A549 (cell line): ENCODE data around the gene ZGLP1. TPM values are rescaled to one million over a fixed set of nuclear protein-coding genes. Genes with fewer than 3 reads are reported as not detected.

Experiments used
- ATAC-seq, 2 experiments: fragments of 200-7000 bp in 1 of 2; fragments of >200 bp in 1 of 2; cut with Nextera tagmentation in 1 of 2; cut with Tn5 transposase in 1 of 2; 3 replicates each; pipeline versions ENCODE4 v1.8.0 to v1.9.1; 2018 to 2020; ENCODE audit warnings: mild to moderate bottlenecking in 1 of 2, moderate library complexity in 1 of 2
- CTCF ChIA-PET: fragments of 300-600 bp; sonication (Branson Sonifier 250); formaldehyde crosslinking; extraction: SDS; loops from one replicate; lab custom pipeline; 2021; ENCODE audit warnings: antibody characterized with exemption, inconsistent platforms; lab: Yijun Ruan, JAX
- POLR2A ChIA-PET: fragments of 350-600 bp; formaldehyde crosslinking; extraction: SDS; loops from one replicate; lab custom pipeline; 2021; ENCODE audit warnings: antibody characterized with exemption, inconsistent platforms; lab: Yijun Ruan, JAX
- DNase-seq, 2 experiments: peaks; one replicate each; pipeline versions ENCODE4 v3.0.0 to v3.0.0-alpha.2; 2011 to 2016; ENCODE audit warnings: low read depth in 1 of 2, low spot score in 1 of 2
- FAIRE-seq: peaks from 2 replicates; lab custom pipeline; 2011; peaks lifted over from hg19 to GRCh38; lab: Jason Lieb, UNC
- H3K27ac ChIP-seq, 2 experiments: fragments of >200 bp; sonication (Bioruptor Twin); formaldehyde crosslinking; 3 replicates each; pipeline ENCODE4 v1.5.1; 2016 to 2017
- H3K4me1 ChIP-seq: fragments of >200 bp; sonication (Bioruptor Twin); formaldehyde crosslinking; 3 replicates; pipeline ENCODE4 v1.6.1; 2016
- H3K4me2 ChIP-seq: fragments of >200 bp; sonication (Bioruptor Twin); formaldehyde crosslinking; 3 replicates; pipeline ENCODE4 v1.6.1; 2016
- H3K4me3 ChIP-seq: fragments of >200 bp; sonication (Bioruptor Twin); formaldehyde crosslinking; 3 replicates; pipeline ENCODE4 v1.5.1; 2016
- H3K9me3 ChIP-seq: fragments of >200 bp; sonication (Bioruptor Twin); formaldehyde crosslinking; 3 replicates; pipeline ENCODE4 v1.6.1; 2016
- BCL3 ChIP-seq: fragments of >200 bp; sonication (Bioruptor Twin); formaldehyde crosslinking; IDR thresholded peaks from 3 replicates; pipeline ENCODE4 v1.6.1; 2016
- CBX2 ChIP-seq: fragments of 200-600 bp; sonication (generic); IDR thresholded peaks from 2 replicates; pipeline ENCODE4 v1.6.1; 2016; ENCODE audit warnings: low read depth, mild to moderate bottlenecking, borderline replicate concordance
- CBX8 ChIP-seq: fragments of 200-600 bp; sonication (generic); IDR thresholded peaks from 2 replicates; pipeline ENCODE4 v1.6.1; 2016
- EHF ChIP-seq: fragments of 250-450 bp; sonication (Bioruptor Pico); IDR thresholded peaks from 2 replicates; pipeline ENCODE4 v1.5.0; 2020; ENCODE audit warnings: mild to moderate bottlenecking
- ELK1 ChIP-seq: fragments of 150-350 bp; IDR thresholded peaks from 2 replicates; pipeline ENCODE4 v1.6.1; 2014; ENCODE audit warnings: low read depth, mild to moderate bottlenecking, low read length
- EP300 ChIP-seq, 2 experiments: fragments of >200 bp; sonication (Bioruptor Twin); formaldehyde crosslinking; IDR thresholded peaks; 2 replicates in 1 of 2; 3 replicates in 1 of 2; pipeline ENCODE4 v1.6.1; 2016 to 2017
- ESRRA ChIP-seq: fragments of 150-350 bp; IDR thresholded peaks from 2 replicates; pipeline ENCODE4 v1.6.1; 2014; ENCODE audit warnings: mild to moderate bottlenecking, low read length, borderline replicate concordance
- HEYL ChIP-seq: fragments of 250-450 bp; sonication (Bioruptor Pico); IDR thresholded peaks from 2 replicates; pipeline ENCODE4 v1.8.0; 2021; ENCODE audit warnings: mild to moderate bottlenecking, moderate library complexity
- HOXA7 ChIP-seq: fragments of 250-450 bp; sonication (Bioruptor Pico); IDR thresholded peaks from 2 replicates; pipeline ENCODE4 v1.5.0; 2020; ENCODE audit warnings: mild to moderate bottlenecking, moderate library complexity
- HOXB5 ChIP-seq: fragments of 250-450 bp; sonication (Bioruptor Pico); IDR thresholded peaks from 2 replicates; pipeline ENCODE4 v1.5.0; 2020; ENCODE audit warnings: mild to moderate bottlenecking, moderate library complexity
- JUN ChIP-seq, 2 experiments: fragments of >200 bp; sonication (Bioruptor Twin); formaldehyde crosslinking; IDR thresholded peaks; 2 replicates in 1 of 2; 3 replicates in 1 of 2; pipeline ENCODE4 v1.6.1; 2016 to 2017
- MAX ChIP-seq: IDR thresholded peaks from 2 replicates; pipeline ENCODE4 v1.6.1; 2012
- MAZ ChIP-seq: fragments of 150-350 bp; IDR thresholded peaks from 2 replicates; pipeline ENCODE4 v1.6.1; 2014; ENCODE audit warnings: antibody characterized with exemption, low read depth, low read length, borderline replicate concordance
- MYC ChIP-seq: IDR thresholded peaks from 2 replicates; pipeline ENCODE4 v1.6.1; 2012; ENCODE audit warnings: mild to moderate bottlenecking, inconsistent platforms, low read length, improper control_type of control experiment, borderline replicate concordance
- POLR2A ChIP-seq: IDR thresholded peaks from 2 replicates; pipeline ENCODE4 v1.6.1; 2012; ENCODE audit warnings: mild to moderate bottlenecking, low read length
- RARB ChIP-seq: fragments of 250-450 bp; sonication (Bioruptor Pico); IDR thresholded peaks from 2 replicates; pipeline ENCODE4 v1.8.0; 2021; ENCODE audit warnings: mild to moderate bottlenecking, moderate library complexity
- RFX5 ChIP-seq: fragments of 450-650 bp; IDR thresholded peaks from 2 replicates; pipeline ENCODE4 v1.7.1; 2014; ENCODE audit warnings: antibody characterized with exemption, mild to moderate bottlenecking, moderate library complexity
- SMC3 ChIP-seq: fragments of >200 bp; sonication (Bioruptor Twin); formaldehyde crosslinking; IDR thresholded peaks from 3 replicates; pipeline ENCODE4 v1.6.1; 2018; ENCODE audit warnings: inconsistent platforms
- SREBF2 ChIP-seq: fragments of 450-650 bp; IDR thresholded peaks from 2 replicates; pipeline ENCODE4 v1.6.1; 2014; ENCODE audit warnings: mild to moderate bottlenecking, moderate library complexity
- TP53 ChIP-seq: fragments of 250-450 bp; sonication (Bioruptor Pico); IDR thresholded peaks from 2 replicates; pipeline ENCODE4 v1.5.0; 2021; ENCODE audit warnings: mild to moderate bottlenecking, moderate library complexity
- ZC3H11A ChIP-seq: fragments of 450-650 bp; IDR thresholded peaks from 2 replicates; pipeline ENCODE4 v1.6.1; 2014; ENCODE audit warnings: antibody characterized with exemption, mild to moderate bottlenecking
- ZFP36 ChIP-seq: fragments of 450-650 bp; IDR thresholded peaks from 2 replicates; pipeline ENCODE4 v1.6.1; 2014; ENCODE audit warnings: borderline replicate concordance; ENCODE audit not compliant: partially characterized antibody
- ZSCAN20 ChIP-seq: fragments of 250-450 bp; sonication (Bioruptor Pico); IDR thresholded peaks from 2 replicates; pipeline ENCODE4 v1.8.0; 2022; ENCODE audit warnings: mild to moderate bottlenecking, moderate library complexity
- WGBS: methylation state at CpG from one replicate; pipeline ENCODE4 v1.1.6; 2017; ENCODE audit errors: missing lambda C conversion rate; 5-methylcytosine and 5-hydroxymethylcytosine counted together
- polyA plus RNA-seq, 4 experiments: library from polyadenylated mRNA; depleted of rRNA in 3 of 4; stranded (reverse); fragments of >200 nt; fragmentation: RNase III in 1 of 4; extraction: RNeasy Plus Mini Kit Qiagen cat#74134 plus additional on column Dnase treatment in 1 of 4; gene quantifications; 2 replicates in 3 of 4; 3 replicates in 1 of 4; pipeline ENCODE4 v1.2.3, GENCODE V29; 2011 to 2017

ZGLP1 gene
- polyA plus RNA-seq, 2 of the 4 experiments (the other 2 are of a cell fraction) = 0.84 to 1.9 TPM

- POLR2A ChIA-PET = interaction anchor here (0.7 kb wide), 1 partner anchor 14 kb away, joined by 3 read pairs; no protein-coding TSS in a partner anchor
Measured at GRCh38 chr19:10320602-10321416, 11.2 kb upstream of the ZGLP1 start.

GRCh38 chr19:10318807-10319682, 9.4 kb upstream of the ZGLP1 start:
- Histone ChIP-seq H3K4me1 (peaks cover 12% of the 10 kb centered on the region), H3K27ac (no peak overlapping the region), H3K4me2 (no peak overlapping the region), H3K9me3 (no peaks in the 10 kb centered on the region), H3K4me3 (no peak overlapping the region)
- ATAC-seq (no peak), FAIRE-seq (no peak), DNase-seq (no peak)
- ChIA-PET POLR2A (interaction anchor here (0.7 to 1.4 kb wide), 2 partner anchors 13 to 15 kb away, joined by 4 to 6 read pairs; no protein-coding TSS in a partner anchor), CTCF (interaction anchor here (0.6 to 1.4 kb wide), 3 partner anchors 12 to 60 kb away, joined by 3 to 4 read pairs (median 3); no protein-coding TSS in a partner anchor)
- TF ChIP-seq RARB (CRISPR knock-in tag) (no peak), HEYL (CRISPR knock-in tag) (no peak), ZC3H11A (no peak)
- 82% methylated on average over 6 of the region's 13 CpGs for WGBS

More at GRCh38 chr19:10320602-10321416, 11.2 kb upstream of the ZGLP1 start:
- 0 out of 6 replicates have a peak, but pooled peaks of 1 of the 2 experiments have one; percentile 7 for ATAC-seq
- TF ChIP-seq SREBF2 (no peak), EP300 (IDR thresholded peaks at IDR 0.05) (no peak), MYC (no peak), MAX (no peak), ZC3H11A (no peak), ESRRA (no peak), HEYL (CRISPR knock-in tag) (no peak), BCL3 (no peak), ZFP36 (no peak), MAZ (no peak), ELK1 (no peak)
- FAIRE-seq = no peak
- Histone ChIP-seq H3K4me2 (no peak overlapping the region), H3K9me3 (no peaks in the 10 kb centered on the region), H3K4me1 (peaks cover 8% of the 10 kb centered on the region), H3K4me3 (no peak overlapping the region), H3K27ac (no peak overlapping the region)
- WGBS = 89% methylated on average over 12 of the region's 32 CpGs
- CTCF ChIA-PET = interaction anchor here (0.8 to 1.6 kb wide), 3 partner anchors 27 to 84 kb away, joined by 3 to 4 read pairs (median 3); no protein-coding TSS in a partner anchor
- no peak for DNase-seq

- no peak overlapping the region for H3K27ac ChIP-seq
- ATAC-seq = no peak
- CTCF ChIA-PET = interaction anchor here (0.5 to 1.4 kb wide), 3 partner anchors 42 to 59 kb away, joined by 3 to 5 read pairs (median 4); no protein-coding TSS in a partner anchor
- TF ChIP-seq HOXB5 (CRISPR knock-in tag) = no peak
- TF ChIP-seq ZSCAN20 (CRISPR knock-in tag) = no peak
- TF ChIP-seq SMC3 = no peak
- TF ChIP-seq JUN (IDR thresholded peaks at IDR 0.05) = no peak
- no peak for TF ChIP-seq BCL3
- no peak for TF ChIP-seq CBX8
- no peak for TF ChIP-seq MYC
- TF ChIP-seq EHF (CRISPR knock-in tag) = no peak
- no peak for TF ChIP-seq POLR2A
- TF ChIP-seq CBX2 = no peak
- TF ChIP-seq TP53 (CRISPR knock-in tag) = no peak
- TF ChIP-seq RFX5 = no peak
- TF ChIP-seq HOXA7 (CRISPR knock-in tag) = no peak
- no peak for TF ChIP-seq ZFP36
- TF ChIP-seq, all 56 proteins: peak for 0
- Histone ChIP-seq H3K4me1 (peaks cover 12% of the 10 kb centered on the region), H3K4me3 (no peak overlapping the region), H3K4me2 (no peak overlapping the region), H3K9me3 (no peaks in the 10 kb centered on the region)
- POLR2A ChIA-PET = interaction anchor here (1.0 kb wide), 1 partner anchor 16 kb away, joined by 5 read pairs; no protein-coding TSS in a partner anchor
- 94% methylated on average over 11 of the region's 15 CpGs for WGBS
- FAIRE-seq = no peak
- DNase-seq = no peak
Measured at GRCh38 chr19:10317857-10318462, 8.3 kb upstream of the ZGLP1 start.
